Activated CD4-positive, alpha-beta T cell treated with anti-CD3 and anti-CD28 coated beads for 1 hour (primary cell): Measurements from ENCODE around the gene SAFB.
"Not testable (repeated sequence)": the region's sequence is repeated elsewhere in the genome, so short reads cannot be mapped to it uniquely, and the experiment has no call there.

ENCODE experiments used
- DNase-seq: peaks from one replicate; pipeline ENCODE4 v3.0.0-alpha.2; 2020

SAFB gene

GRCh38 chr19:5687360-5688198 lies 64.7 kb downstream of the SAFB start:
- DNase-seq: no peak

DNA sequence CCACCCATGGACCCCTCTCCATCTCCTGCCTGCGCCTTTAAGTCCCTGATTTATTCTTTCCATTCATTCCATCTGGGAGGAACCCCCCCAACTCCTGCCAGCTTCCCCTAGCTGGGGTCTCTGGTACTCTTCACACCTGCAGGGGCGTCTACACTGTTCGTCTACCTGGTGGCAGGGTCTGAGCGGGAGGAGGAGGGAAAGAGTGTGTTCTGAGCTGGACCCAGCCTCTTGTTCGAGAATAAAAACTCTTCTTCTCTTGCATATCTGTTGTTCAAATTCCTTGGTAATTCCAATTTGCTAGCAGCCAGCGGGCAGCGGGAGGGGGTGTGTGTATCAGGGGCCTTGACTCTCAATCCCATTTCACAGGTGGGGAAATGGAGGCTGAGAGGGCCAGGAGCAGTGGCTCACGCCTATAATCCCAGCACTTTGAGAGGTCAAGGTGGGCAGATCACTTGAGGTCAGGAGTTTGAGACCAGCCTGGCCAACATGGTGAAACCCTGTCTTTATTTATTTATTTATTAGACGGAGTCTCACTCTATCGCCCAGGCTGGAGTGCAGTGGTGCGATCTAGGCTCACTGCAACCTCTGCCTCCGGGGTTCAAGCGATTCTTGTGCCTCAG lies 65.5 kb downstream of the SAFB start:
- not testable (repeated sequence) for DNase-seq

DNA sequence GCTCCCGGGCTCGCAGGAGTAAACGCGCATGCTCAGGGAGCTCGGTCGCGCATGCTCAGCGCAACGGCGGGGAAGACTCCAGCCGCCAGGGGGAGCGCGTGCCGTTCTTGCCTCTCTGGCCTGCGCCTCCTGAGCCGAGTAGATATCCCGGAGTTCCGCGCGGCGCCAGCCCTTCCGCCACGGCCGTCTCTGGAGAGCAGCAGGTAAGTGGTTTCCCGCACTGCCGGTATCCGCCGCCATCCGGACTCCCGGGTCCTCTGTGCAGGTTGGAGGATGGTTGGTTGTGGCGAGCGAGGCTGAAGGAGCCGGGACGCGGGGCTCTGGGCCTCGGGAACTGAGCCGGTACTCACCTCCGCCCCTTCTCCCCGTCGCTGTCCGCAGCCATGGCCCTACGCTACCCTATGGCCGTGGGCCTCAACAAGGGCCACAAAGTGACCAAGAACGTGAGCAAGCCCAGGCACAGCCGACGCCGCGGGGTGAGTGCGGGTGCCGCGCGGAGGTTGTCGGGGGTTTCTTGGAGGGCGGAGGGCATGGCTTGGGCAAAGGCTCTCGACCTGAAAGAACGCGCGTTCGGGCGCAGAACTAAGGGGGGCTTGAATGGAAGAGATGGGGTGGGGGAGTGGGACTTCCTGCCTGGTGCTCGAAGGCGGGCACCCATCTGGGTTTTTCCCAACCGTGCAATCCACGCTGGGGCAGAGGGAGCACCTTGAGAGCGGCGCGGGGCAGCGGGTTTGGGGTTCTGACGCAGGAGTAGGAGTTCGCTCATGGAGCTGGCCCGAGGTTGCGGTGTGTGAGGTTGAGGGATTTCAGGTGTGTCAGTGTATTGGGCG lies 67.5 kb downstream of the SAFB start, which contains the start of gene RPL36:
RPL36 (plus strand) TSS at position 171 of the 830 bp plus-strand sequence; CDS start at position 384, 213 bp downstream.
- DNase-seq: peak; percentile 98

DNA sequence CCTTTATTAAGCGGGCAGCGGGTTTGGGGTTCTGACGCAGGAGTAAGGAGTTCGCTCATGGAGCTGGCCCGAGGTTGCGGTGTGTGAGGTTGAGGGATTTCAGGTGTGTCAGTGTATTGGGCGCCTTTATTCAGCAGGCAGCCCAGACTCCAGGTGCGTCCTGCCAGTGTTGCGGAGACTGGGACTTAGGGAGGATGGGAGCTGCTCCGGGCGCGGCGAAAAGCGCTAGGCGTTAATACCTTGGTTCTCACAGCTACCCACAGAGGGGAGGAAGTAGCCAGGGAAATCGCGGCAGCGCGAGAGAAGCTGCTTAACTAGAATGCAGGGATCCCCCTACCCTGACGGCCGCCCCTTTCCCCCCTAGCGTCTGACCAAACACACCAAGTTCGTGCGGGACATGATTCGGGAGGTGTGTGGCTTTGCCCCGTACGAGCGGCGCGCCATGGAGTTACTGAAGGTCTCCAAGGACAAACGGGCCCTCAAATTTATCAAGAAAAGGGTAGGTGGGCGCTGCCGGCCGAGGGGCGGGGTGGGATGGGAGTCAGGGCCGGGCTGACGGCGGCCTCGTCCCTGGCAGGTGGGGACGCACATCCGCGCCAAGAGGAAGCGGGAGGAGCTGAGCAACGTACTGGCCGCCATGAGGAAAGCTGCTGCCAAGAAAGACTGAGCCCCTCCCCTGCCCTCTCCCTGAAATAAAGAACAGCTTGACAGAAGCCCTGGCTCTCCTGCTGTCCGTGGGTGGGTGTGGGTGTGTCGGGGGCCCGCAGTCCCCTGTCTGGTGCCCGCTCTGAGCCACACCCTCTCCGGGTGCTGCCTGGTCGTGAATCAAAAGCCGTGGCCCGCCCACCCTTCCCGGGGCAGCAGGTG lies 68.3 kb downstream of the SAFB start:
- DNase-seq: no peak

GRCh38 chr19:5691822-5692722 lies 69.2 kb downstream of the SAFB start:
- DNase-seq: no peak

GRCh38 chr19:5692723-5693194 lies 69.9 kb downstream of the SAFB start:
- DNase-seq: no peak

DNA sequence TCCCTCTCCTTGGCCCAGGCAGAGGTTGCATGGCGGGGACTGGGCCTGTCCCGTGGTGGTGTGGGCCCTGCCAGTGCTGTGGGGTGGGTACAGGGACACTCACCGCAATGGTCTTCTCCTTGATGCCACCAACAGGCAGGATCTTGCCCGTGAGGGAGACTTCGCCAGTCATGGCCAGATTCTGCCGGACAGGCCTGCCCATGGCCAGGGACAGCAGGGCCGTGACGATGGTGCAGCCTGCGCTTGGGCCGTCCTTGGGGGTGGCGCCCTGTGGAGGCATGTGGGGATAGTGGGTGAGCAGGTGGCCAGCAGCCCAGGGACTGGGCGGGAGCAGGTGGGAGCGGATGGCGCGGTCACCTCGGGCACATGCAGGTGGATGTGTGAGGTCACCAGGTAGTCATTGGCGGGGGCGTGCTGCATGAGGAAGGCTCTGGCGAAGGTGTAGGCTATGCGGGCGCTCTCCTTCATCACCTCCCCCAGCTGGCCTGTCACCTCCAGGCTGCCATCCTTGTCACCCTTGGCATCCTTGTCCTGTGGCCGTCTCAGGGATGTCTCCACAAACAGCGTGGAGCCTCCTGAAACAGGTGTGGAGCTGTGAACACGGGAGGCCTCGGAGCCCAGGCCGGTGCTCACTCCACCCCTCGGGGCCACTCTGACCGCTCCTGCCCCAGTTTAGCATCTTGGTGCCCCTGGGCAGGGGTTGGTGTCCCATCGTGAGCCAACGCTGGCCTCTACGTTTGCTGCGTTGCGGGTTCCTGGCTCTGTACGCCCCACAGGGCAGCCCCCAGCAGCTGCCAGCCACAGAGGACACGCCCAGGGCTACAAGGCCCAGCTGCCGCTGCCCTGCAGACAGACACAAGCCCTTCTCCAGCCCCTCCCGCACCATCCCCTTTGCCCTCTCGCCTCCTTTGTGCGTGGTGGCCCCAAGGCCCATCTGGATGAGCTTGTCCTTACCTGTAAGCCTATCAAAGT lies 70.6 kb downstream of the SAFB start:
- no peak for DNase-seq

GRCh38 chr19:5694167-5694955 lies 71.5 kb downstream of the SAFB start:
- DNase-seq: no peak

DNA sequence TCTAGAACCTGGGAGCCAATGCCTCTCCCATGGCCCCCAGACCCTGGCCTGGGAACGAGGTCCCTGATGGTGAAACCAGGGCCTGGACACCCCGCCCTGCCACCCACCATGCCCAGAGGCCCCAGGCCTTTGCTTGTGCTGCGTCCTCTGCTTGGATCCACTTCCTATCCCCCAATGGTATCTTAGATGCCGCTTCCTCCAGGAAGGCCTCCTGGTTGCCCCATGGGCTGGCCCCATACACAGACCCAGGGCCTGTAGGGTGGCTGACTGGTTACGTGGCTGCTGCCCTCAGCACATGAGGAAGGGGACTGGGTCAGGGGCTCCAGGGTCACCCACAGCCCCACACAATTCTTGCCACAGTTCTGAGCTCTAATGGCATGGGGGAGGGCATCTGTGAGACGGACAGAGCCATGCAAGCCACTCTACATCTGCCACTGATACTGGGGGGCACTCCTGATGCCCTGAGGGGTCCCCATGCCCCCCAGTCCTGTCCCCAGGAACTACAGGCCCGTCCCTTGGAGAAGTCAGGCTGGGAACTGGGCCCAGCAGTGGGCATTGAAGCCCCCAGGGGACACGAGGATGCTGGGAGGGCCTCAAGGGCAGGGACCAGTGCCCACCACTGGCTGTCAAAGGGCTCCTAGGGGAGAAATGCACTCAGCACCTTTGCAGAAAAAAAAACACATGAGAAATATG lies 72.2 kb downstream of the SAFB start:
- no peak for DNase-seq

DNA sequence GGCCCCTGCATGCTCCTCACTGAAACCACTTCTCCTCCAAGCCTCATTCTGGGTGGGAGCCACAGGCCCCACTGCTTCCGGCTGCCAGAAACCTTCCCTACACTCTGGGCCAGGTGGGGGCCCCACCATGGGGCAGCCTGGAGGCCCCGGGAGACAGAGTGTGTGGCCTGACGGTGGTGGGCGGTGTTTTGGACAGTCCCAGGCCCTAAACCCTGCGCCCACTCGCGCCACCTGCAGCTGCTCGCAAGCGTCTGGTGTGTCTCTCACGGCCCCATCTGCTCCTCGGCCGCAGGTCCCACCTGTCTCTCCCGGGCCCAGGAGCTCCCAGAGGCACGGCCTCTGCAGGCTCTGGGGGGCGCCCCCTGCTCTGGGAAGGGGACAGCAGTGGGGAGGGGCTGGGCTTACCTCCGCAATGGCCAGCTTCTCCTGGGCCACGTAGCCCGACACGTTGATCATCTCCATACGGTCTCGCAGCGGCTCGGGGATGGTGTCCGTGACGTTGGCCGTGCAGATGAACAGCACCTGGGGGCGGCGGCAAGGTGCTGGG lies 72.8 kb downstream of the SAFB start:
- DNase-seq: no peak

DNA sequence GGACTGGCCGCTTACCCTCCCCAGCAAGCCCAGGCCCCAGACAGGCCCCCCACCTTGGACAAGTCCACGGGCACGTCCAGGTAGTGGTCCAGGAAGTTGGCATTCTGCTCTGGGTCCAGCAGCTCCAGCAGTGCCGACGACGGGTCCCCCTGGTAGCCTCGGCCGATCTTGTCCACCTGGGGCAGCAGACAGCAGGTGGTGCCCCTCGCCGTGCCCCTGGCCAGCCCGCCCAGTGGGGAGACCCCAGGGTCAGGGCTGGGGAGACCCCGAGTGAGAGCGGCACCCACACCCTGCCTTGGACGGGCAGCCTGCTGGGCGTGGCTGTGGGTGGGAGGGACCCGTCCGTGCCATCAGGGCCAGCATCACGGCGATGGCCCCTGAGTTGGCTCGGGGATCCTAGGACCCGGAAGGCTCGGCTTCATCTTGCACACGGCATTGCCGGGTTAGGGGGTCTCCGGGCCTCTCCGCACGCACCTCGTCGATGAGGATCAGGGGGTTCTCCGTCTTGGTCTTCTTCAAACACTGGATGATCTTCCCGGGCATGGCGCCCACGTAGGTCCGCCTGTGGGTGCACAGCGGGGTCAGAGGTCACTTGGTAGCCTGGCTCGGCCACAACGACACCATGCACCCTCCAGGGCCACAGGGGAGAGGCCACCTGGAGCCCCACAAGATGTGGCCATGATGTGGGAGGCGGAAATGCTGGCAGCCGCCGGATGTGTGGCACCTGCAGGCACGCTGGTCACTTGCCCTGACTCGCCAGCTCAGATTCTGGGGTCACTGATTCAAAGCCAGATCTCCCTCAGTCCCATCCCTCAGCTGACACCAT lies 73.5 kb downstream of the SAFB start:
- DNase-seq: no peak

GRCh38 chr19:5697022-5697889 lies 74.4 kb downstream of the SAFB start:
- DNase-seq: no peak

GRCh38 chr19:5697890-5698634 lies 75.2 kb downstream of the SAFB start:
- DNase-seq: no peak

GRCh38 chr19:5698635-5699422 lies 75.9 kb downstream of the SAFB start:
- no peak for DNase-seq
